HG03066 (cell line): ENCODE measurements around the gene MCOLN1.

Experiments used
- ATAC-seq: cut with Tn5 transposase; IDR thresholded peaks from one replicate; pipeline ENCODE4 v1.9.1; 2021; ENCODE audit warnings: low read depth; ENCODE audit not compliant: unreplicated experiment

Gene MCOLN1

GRCh38 chr19:7540761-7541474 is 18.5 kb downstream of the MCOLN1 start:
- no peak for ATAC-seq

DNA sequence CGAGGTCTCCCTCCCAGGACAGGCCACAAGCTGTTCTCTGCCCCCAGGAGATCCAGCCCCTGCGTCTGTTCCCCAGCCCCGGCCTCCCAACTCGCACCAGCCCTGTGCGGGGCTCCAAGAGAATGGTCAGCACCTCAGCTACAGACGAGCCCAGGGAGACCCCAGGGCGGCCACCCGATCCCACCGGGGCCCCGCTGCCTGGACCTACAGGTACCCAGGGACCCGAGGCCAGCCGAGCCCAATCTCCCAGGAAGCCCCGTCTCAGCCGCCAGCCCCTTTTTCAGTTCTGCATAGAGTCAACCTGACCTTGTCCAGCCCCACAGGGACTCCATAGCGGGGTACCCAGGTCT is 19.0 kb downstream of the MCOLN1 start:
- no peak for ATAC-seq

DNA sequence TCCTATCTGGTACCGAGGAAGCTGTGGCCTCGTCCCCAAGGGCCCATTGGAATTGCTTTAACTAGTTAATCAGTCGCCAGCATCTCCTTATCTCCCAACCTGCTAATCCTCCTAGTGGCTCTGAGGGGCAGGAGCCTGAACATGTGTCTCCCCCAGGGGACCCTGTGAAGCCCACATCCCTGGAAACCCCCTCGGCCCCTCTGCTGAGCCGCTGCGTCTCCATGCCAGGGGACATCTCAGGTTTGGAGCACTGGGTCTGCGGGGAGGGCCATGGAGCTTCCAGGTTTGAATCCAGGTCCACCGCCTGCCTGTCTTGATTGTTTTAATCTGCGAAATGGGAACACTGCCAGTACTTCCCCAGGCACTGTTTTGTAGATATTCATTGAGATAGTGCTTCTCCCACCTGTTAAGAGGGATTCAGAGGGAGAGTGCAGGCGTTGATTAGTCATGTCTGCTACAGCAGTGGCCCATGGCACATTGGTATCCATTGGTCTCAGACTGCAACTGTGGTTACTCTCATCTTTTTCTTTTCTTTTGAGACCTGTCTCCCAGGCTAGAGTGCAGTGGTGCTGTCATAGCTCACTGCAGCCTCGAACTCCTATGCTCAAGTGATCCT is 19.5 kb downstream of the MCOLN1 start:
- ATAC-seq = no peak

DNA sequence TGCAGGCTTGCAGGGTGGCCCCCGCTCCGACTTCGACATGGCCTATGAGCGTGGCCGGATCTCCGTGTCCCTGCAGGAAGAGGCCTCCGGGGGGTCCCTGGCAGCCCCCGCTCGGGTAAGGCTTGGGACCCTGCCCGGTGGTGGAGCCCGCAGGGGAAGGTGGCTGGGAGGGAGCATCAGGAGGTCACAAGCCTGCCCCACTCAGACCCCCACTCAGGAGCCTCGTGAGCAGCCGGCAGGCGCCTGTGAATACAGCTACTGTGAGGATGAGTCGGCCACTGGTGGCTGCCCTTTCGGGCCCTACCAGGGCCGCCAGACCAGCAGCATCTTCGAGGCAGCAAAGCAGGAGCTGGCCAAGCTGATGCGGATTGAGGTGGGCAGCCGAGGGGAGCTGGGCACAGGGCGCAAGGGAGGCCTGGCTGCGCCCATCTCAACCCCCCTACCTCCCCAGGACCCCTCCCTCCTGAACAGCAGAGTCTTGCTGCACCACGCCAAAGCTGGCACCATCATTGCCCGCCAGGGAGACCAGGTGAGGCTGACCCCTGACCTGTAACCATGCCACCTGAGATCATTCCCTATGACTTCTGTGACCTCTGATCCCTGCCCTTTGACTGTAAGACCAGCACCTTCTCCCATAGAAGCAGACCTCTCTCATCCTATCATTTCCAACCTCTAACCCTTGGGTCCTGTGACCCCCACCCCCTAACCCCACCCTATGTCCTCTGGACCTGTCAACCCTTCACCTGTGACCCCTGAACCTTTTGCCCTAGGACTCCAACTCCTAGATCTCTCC is 20.3 kb downstream of the MCOLN1 start:
- no peak for ATAC-seq

DNA sequence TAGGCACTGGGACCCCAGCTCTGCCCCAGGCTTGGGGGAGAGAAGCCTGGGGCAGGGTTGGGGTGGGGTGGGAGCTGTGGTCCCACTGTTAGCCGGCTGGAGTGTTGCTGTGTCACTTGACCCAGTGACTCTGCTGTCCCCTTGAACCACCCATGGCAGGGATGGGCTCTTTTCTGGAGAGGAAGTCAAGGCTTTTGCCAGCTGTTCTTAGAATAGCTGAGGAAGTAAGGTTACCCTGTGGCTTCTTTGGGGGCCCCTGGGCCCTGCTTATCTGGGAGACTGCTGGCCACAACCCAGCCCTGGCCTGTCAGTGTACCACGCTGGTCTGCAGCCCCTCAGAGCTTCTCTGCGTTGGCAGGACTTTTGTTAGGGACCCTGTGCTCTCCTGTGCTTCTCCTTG is 22.2 kb downstream of the MCOLN1 start:
- no peak for ATAC-seq

DNA sequence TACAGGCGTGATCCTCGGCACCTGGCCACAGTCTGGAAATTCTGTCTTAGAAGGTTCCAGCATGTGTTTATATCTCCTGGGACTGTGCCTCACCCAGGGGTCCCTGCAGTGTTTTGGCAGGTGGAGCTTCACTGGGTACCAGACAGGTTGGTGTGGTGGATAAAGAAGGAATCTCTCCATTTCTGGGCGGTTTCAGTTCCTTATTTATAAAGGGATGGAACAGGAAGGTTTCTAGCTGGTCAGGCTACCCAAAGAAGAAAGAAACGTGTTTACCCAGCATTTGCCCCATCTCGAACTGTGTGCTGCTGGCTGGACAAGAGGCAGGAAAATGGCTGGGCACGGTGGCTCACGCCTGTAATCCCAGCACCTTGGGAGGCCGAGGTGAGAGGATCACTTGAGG is 22.9 kb downstream of the MCOLN1 start:
- no peak for ATAC-seq

DNA sequence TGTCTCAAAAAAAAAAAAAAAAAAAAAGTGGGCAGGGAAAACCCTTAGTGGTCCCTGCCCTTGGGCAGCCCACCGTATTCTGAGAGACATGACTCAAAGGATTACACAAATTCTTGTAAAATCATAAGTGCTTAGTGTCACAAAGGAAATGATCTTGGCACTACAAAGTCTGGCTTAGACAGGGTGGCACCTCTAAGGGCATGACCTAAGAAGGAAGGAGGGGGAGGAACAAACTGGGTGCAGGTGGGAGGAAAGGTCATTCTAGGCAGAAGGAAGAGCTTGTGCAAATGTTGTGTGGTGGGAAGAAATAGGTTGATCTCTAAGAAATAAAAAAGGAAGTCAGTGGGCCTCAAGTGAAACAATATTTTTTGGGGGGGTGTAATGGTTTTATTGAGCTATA is 23.5 kb downstream of the MCOLN1 start:
- ATAC-seq = no peak

DNA sequence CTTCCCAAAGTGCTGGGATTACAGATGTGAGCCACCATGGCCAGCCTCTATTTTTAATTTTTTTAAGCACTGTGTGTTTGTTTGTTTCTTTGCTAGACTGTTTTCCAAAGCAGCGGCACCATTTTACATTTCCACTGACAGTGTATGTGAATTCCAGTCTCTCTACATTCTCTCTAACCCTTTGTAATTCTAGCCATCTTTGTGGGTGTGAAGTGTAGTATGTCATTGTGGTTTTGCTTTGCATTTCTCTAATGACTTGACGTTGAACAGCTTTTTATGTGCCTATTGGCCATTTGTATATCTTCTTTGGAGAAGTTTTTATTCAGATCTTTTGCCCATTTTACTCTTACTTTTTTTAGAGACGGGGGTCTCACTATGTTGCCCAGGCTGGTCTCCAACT is 24.7 kb downstream of the MCOLN1 start:
- no peak for ATAC-seq

GRCh38 chr19:7549429-7550148 is 27.2 kb downstream of the MCOLN1 start:
- no peak for ATAC-seq

DNA sequence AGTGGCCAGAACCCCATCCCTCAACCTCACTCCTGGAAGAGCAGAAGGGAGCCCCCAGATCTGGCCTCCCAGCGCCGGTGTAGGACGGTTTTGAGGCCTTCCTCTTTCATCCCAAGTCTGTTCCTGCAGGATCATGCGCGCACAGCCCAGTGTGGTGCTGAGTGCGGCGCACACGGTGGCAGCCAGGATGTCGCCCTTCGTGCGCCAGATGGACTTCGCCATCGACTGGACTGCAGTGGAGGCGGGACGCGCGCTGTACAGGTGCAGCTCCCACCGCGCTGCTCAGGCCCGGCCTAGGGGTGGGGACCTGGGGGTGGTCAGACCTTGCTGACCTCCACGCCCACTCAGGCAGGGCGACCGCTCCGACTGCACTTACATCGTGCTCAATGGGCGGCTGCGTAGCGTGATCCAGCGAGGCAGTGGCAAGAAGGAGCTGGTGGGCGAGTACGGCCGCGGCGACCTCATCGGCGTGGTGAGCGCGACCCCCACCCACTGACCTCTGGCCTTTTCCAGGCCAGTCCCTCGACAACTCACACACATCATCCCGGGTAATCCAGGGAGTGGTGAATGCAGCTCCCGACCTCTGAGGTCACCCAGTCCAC is 27.8 kb downstream of the MCOLN1 start:
- no peak for ATAC-seq

DNA sequence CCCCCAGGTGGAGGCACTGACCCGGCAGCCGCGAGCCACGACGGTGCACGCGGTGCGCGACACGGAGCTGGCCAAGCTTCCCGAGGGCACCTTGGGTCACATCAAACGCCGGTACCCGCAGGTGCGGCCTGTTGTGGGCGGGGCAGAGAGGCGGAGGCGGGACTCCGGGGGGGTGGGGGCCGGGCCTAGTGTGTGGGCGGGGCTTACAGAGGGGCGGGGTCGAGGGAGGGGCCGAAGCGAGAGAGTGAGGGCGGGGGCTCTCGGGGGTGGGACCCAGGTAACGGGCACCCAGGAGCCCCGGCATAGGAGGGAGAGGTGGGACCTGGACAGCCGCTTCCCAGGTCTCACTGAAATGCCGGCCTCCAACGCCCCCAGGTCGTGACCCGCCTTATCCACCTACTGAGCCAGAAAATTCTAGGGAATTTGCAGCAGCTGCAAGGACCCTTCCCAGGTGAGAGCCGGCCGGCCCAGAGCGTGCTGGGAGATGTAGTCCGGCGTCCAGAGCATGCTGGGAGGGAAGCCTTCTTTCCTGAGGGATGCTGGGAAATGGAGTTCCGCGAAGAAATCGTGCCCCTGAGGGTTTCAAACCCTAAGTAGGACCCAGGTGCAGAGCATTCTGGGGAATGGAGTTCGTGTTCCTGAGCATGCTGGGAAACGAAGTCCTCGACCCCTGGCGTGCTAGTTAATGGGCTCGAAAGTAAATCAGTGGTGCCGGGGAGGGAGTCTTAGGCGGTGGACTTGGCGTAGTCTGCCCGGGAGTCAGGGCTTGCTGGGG is 28.8 kb downstream of the MCOLN1 start:
- ATAC-seq = no peak

DNA sequence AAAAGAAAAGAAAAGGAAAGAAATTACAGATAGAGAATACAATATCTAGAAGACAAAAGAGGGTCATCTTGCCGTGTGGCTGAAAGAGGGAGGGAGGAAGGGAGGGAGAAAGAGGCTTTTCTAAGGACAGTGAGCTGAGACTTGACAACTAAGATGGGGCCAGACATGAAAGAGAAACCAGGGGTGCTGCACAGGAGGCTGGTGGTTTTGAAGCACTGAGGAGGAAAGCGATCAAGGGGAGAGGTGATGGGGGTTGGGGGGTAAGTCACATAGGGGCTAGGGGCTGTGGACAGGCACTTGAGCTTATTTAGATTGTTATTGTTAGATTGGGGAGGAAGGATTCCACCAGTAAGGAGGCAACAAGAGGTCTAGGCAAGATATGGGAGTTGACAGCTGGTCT is 30.4 kb downstream of the MCOLN1 start:
- ATAC-seq = no peak

- ATAC-seq = no peak
These were observed 32.1 kb downstream of the MCOLN1 start for GRCh38 chr19:7554565-7554964.

DNA sequence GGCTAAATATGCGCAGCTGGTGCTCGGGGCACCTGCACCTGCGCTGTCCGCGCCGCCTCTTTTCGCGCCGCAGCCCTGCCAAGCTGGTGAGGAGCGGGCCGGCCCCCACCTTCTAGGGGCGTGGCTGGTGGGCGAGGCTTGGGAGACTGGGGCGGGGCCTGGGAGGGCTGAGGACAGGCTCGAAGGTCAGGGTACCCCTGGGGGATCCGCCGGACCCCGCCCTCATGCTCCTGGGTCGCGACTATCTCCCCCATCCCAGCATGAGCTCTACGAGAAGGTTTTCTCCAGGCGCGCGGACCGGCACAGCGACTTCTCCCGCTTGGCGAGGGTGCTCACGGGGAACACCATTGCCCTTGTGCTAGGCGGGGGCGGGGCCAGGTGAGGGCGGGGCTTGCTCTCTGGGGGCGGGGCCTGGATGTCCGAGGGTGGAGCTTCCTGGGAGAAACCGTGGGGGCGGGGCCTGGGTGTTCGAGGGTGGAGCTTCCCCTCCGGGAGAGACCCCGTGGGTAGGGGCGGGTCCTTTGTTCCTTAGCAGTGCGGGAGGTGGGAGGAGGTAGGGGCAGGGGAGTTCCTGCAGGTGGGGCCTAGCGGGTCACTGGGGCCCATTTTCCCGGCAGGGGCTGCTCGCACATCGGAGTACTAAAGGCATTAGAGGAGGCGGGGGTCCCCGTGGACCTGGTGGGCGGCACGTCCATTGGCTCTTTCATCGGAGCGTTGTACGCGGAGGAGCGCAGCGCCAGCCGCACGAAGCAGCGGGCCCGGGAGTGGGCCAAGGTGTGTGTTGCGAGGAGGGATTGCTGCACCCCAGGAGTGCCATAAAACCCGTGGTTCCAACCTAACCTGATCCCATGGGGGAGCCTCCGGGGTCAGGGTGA is 32.8 kb downstream of the MCOLN1 start:
- no peak for ATAC-seq

- no peak for ATAC-seq
These were observed 34.4 kb downstream of the MCOLN1 start for GRCh38 chr19:7556696-7557315.

GRCh38 chr19:7558667-7559066 is 36.2 kb downstream of the MCOLN1 start:
- ATAC-seq = no peak

DNA sequence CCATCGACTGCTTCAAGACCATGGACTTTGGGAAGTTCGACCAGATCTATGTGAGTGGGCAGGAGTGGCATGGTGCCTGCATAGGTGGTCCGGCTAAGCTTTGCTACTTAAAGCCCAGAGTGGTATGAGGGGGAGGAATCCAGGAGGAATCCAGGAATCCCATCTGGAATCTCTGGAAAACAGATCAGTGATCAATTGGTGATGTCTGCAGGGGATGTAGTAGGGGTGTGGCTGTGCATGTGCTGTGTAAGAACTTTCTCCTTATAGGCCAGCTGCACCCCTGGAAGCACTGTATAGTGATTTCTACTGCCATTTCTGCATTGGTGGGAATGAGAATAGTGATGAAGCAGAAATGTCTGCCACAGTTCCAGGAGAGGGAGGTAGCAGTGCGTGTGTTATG is 36.7 kb downstream of the MCOLN1 start:
- ATAC-seq = no peak

DNA sequence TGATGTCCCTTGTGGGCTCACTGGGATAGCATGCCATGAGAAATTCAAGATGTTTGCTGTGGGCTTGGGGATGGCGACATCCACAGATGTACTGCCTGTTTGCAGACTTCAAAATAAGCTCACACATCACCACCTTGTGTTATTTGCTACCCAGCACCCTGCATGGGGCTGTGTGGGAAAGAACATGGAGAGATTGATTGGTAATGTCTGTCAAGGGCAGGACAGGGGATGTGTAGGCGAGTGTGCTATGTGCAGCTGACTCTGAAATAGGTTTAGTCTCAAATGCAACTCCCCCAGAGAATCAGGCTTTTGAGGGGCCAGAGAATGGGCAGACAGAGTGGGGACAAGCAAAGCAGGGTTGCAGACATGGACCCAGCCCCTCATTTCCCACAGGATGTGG is 37.8 kb downstream of the MCOLN1 start:
- no peak for ATAC-seq

GRCh38 chr19:7561325-7561724 is 38.9 kb downstream of the MCOLN1 start:
- no peak for ATAC-seq
